Mesenchymal stem cell (in vitro differentiated cells and primary cell): ENCODE measurements around the gene COLGALT1.

ENCODE experiments used
- DNase-seq: peaks from one replicate; pipeline ENCODE4 v3.0.0-alpha.2; 2013
- H2AFZ ChIP-seq: one replicate; pipeline ENCODE4 v1.6.1; 2013; ENCODE audit warnings: low read depth, mild to moderate bottlenecking, control low read depth, inconsistent platforms, low read length, moderate library complexity
- H2AK5ac ChIP-seq: 2 replicates; pipeline ENCODE4 v1.6.1; 2013; ENCODE audit warnings: low read length, moderate library complexity, mild to moderate bottlenecking, inconsistent platforms; ENCODE audit not compliant: severe bottlenecking
- H2BK120ac ChIP-seq: one replicate; pipeline ENCODE4 v1.6.1; 2013; ENCODE audit warnings: low read depth, mild to moderate bottlenecking, inconsistent platforms, low read length, moderate library complexity
- H2BK12ac ChIP-seq, 2 experiments: one replicate each; pipeline ENCODE4 v1.6.1; 2013; ENCODE audit warnings: inconsistent platforms in 2 of 2, low read length in 2 of 2, mild to moderate bottlenecking in 2 of 2, moderate library complexity in 2 of 2, control low read depth in 1 of 2
- H2BK15ac ChIP-seq: one replicate; pipeline ENCODE4 v1.6.1; 2013; ENCODE audit warnings: mild to moderate bottlenecking, low read depth, inconsistent platforms; ENCODE audit not compliant: poor library complexity, severe bottlenecking
- H2BK5ac ChIP-seq: 2 replicates; pipeline ENCODE4 v1.6.1; 2013; ENCODE audit warnings: low read depth, mild to moderate bottlenecking, low read length, control low read depth, inconsistent platforms; ENCODE audit not compliant: poor library complexity, severe bottlenecking
- H3K14ac ChIP-seq, 2 experiments: one replicate each; pipeline ENCODE4 v1.6.1; 2013; ENCODE audit warnings: inconsistent platforms in 2 of 2, low read length in 2 of 2, control low read depth in 1 of 2, mild to moderate bottlenecking in 1 of 2, moderate library complexity in 1 of 2
- H3K18ac ChIP-seq, 2 experiments: one replicate each; pipeline ENCODE4 v1.6.1; 2013; ENCODE audit warnings: inconsistent platforms in 2 of 2, low read length in 2 of 2, control low read depth in 1 of 2, low read depth in 1 of 2, mild to moderate bottlenecking in 1 of 2
- H3K23ac ChIP-seq, 2 experiments: one replicate each; pipeline ENCODE4 v1.6.1; 2013; ENCODE audit warnings: inconsistent platforms in 2 of 2, low read length in 2 of 2, mild to moderate bottlenecking in 2 of 2, moderate library complexity in 2 of 2, control low read depth in 1 of 2
- H3K27ac ChIP-seq: 2 replicates; pipeline ENCODE4 v1.5.1; 2013; ENCODE audit warnings: mild to moderate bottlenecking, moderate library complexity, low read length, control low read depth, inconsistent platforms; ENCODE audit not compliant: poor library complexity, severe bottlenecking
- H3K27me3 ChIP-seq, 2 experiments: 2 replicates each; pipeline versions ENCODE4 v1.6.1 to v1.7.0; 2013; ENCODE audit warnings: low read length in 2 of 2, mild to moderate bottlenecking in 2 of 2, moderate library complexity in 2 of 2, control low read depth in 1 of 2, inconsistent platforms in 1 of 2; ENCODE audit not compliant: control insufficient read depth in 1 of 2, insufficient read depth in 1 of 2
- H3K36me3 ChIP-seq, 2 experiments: 2 replicates each; pipeline versions ENCODE4 v1.6.1 to v1.7.0; 2013; ENCODE audit warnings: low read length in 2 of 2, control low read depth in 1 of 2, inconsistent platforms in 1 of 2, low read depth in 1 of 2, mild to moderate bottlenecking in 1 of 2; ENCODE audit not compliant: insufficient read depth in 2 of 2, control insufficient read depth in 1 of 2
- H3K4ac ChIP-seq, 2 experiments: one replicate each; pipeline ENCODE4 v1.6.1; 2013; ENCODE audit warnings: inconsistent platforms in 2 of 2, low read length in 2 of 2, mild to moderate bottlenecking in 2 of 2, moderate library complexity in 2 of 2, control low read depth in 1 of 2, low read depth in 1 of 2
- H3K4me1 ChIP-seq: 2 replicates; pipeline ENCODE4 v1.6.1; 2013; ENCODE audit warnings: low read depth, low read length, control low read depth; ENCODE audit not compliant: control insufficient read depth, insufficient read depth
- H3K4me2 ChIP-seq: 2 replicates; pipeline ENCODE4 v1.6.1; 2013; ENCODE audit warnings: low read length, mild to moderate bottlenecking, inconsistent platforms; ENCODE audit not compliant: poor library complexity, severe bottlenecking
- H3K4me3 ChIP-seq, 2 experiments: 2 replicates each; pipeline versions ENCODE4 v1.5.1 to v1.7.0; 2013; ENCODE audit warnings: low read length in 2 of 2, mild to moderate bottlenecking in 2 of 2, control low read depth in 1 of 2, low read depth in 1 of 2; ENCODE audit not compliant: insufficient read depth in 1 of 2
- H3K79me1 ChIP-seq: replicated peaks from 2 replicates; pipeline ENCODE4 v1.6.1; 2013; ENCODE audit warnings: mild to moderate bottlenecking, control low read depth, low read length, inconsistent platforms; ENCODE audit not compliant: poor library complexity, severe bottlenecking
- H3K9ac ChIP-seq: 2 replicates; pipeline ENCODE4 v1.7.0; 2013; ENCODE audit warnings: mild to moderate bottlenecking, low read length, moderate library complexity
- H3K9me3 ChIP-seq: 2 replicates; pipeline ENCODE4 v1.7.0; 2013; ENCODE audit warnings: mild to moderate bottlenecking, low read length; ENCODE audit not compliant: control insufficient read depth
- H4K8ac ChIP-seq: one replicate; pipeline ENCODE4 v1.6.1; 2013; ENCODE audit warnings: inconsistent platforms, mild to moderate bottlenecking, low read length, moderate library complexity
- H4K91ac ChIP-seq: one replicate; pipeline ENCODE4 v1.6.1; 2013; ENCODE audit warnings: mild to moderate bottlenecking, low read length, inconsistent platforms
- WGBS: methylation state at CpG from one replicate; pipeline ENCODE4 v1.1.7; 2013; ENCODE audit warnings: mixed read lengths; 5-methylcytosine and 5-hydroxymethylcytosine counted together

COLGALT1 gene

GRCh38 chr19:17542793-17543582 lies 12.5 kb upstream of the COLGALT1 start:
- 85% methylated on average over 14 of the region's 14 CpGs for WGBS
- Histone ChIP-seq H3K27ac (no peak overlapping the region), H3K23ac (no peak overlapping the region), H3K4me1 (peaks cover 12% of the 10 kb centered on the region), H2BK15ac (no peak overlapping the region), H2AK5ac (no peak overlapping the region), H2AFZ (no peak overlapping the region), H2BK12ac (no peak overlapping the region), H4K91ac (no peak overlapping the region), H3K79me1 (no peaks in the 10 kb centered on the region), H3K36me3 (no peaks in the 10 kb centered on the region), H2BK5ac (no peak overlapping the region), H2BK120ac (no peak overlapping the region), H3K4me3 (no peak overlapping the region), H3K18ac (no peak overlapping the region), H3K14ac (peak overlapping the region in 1 of 2 experiments; percentile 4), H3K27me3 (peaks cover 8 to 18% of the 10 kb centered on the region in 2 experiments), H3K4me2 (no peak overlapping the region), H3K4ac (no peak overlapping the region), H4K8ac (no peak overlapping the region), H3K9ac (no peak overlapping the region), H3K9me3 (peaks cover 2% of the 10 kb centered on the region)
- no peak for DNase-seq

GRCh38 chr19:17543986-17544385 lies 11.5 kb upstream of the COLGALT1 start:
- Histone ChIP-seq H2AK5ac (no peak overlapping the region), H3K23ac (no peak overlapping the region), H4K91ac (no peak overlapping the region), H3K9ac (no peak overlapping the region), H2AFZ (no peak overlapping the region), H3K4ac (no peak overlapping the region), H3K14ac (no peak overlapping the region), H2BK5ac (no peak overlapping the region), H2BK12ac (no peak overlapping the region), H3K18ac (no peak overlapping the region), H3K27me3 (peaks cover under 1 to 11% of the 10 kb centered on the region in 2 experiments), H2BK120ac (no peak overlapping the region), H3K9me3 (peaks cover 2% of the 10 kb centered on the region), H3K27ac (no peak overlapping the region), H3K4me2 (no peak overlapping the region), H3K36me3 (no peaks in the 10 kb centered on the region), H3K4me1 (peaks cover 9% of the 10 kb centered on the region), H4K8ac (no peak overlapping the region), H3K79me1 (no peaks in the 10 kb centered on the region), H3K4me3 (no peak overlapping the region), H2BK15ac (no peak overlapping the region)
- 76% methylated on average over 4 of the region's 4 CpGs for WGBS
- no peak for DNase-seq

- no peak overlapping the region for H3K27ac ChIP-seq
- no peak overlapping the region for H3K4me2 ChIP-seq
- H3K9ac ChIP-seq: no peak overlapping the region
- no peak overlapping the region for H3K4ac ChIP-seq
- no peak overlapping the region for H3K14ac ChIP-seq
- H3K9me3 ChIP-seq: peaks cover 2% of the 10 kb centered on the region
- H3K27me3 ChIP-seq: peaks cover 0 to 11% of the 10 kb centered on the region in 2 experiments
- H4K8ac ChIP-seq: no peak overlapping the region
- H3K79me1 ChIP-seq: no peaks in the 10 kb centered on the region
- H3K4me3 ChIP-seq: peak overlapping the region in 1 of 2 experiments; percentile 6
- no peak overlapping the region for H3K23ac ChIP-seq
- peaks cover 5% of the 10 kb centered on the region for H3K4me1 ChIP-seq
- DNase-seq: no peak
- WGBS: 81% methylated on average over 4 of the region's 4 CpGs
- no peak overlapping the region for H2BK15ac ChIP-seq
- no peak overlapping the region for H2AK5ac ChIP-seq
- H2AFZ ChIP-seq: no peak overlapping the region
- H3K18ac ChIP-seq: no peak overlapping the region
- no peak overlapping the region for H2BK120ac ChIP-seq
- no peak overlapping the region for H2BK12ac ChIP-seq
- no peak overlapping the region for H4K91ac ChIP-seq
- H3K36me3 ChIP-seq: no peaks in the 10 kb centered on the region
- H2BK5ac ChIP-seq: no peak overlapping the region
These were observed 11.0 kb upstream of the COLGALT1 start for GRCh38 chr19:17544418-17544817.

GRCh38 chr19:17548145-17548544 lies 7.3 kb upstream of the COLGALT1 start:
- peak overlapping the region in 1 of 2 experiments; percentile 41 for H3K14ac ChIP-seq
- H3K9ac ChIP-seq: no peak overlapping the region
- no peak overlapping the region for H4K8ac ChIP-seq
- H4K91ac ChIP-seq: no peak overlapping the region
- no peak overlapping the region for H2BK15ac ChIP-seq
- H2AFZ ChIP-seq: peak overlapping the region; percentile 15
- H3K36me3 ChIP-seq: no peaks in the 10 kb centered on the region
- H3K4ac ChIP-seq: no peak overlapping the region
- no peak overlapping the region for H2BK12ac ChIP-seq
- H2BK120ac ChIP-seq: no peak overlapping the region
- no peak overlapping the region for H3K4me3 ChIP-seq
- no peak overlapping the region for H3K27ac ChIP-seq
- WGBS: 92% methylated on average over 6 of the region's 6 CpGs
- no peak overlapping the region for H3K4me2 ChIP-seq
- no peaks in the 10 kb centered on the region for H3K9me3 ChIP-seq
- no peaks in the 10 kb centered on the region for H3K27me3 ChIP-seq
- H2BK5ac ChIP-seq: no peak overlapping the region
- peak overlapping the region in 1 of 2 experiments; percentile 69 for H3K23ac ChIP-seq
- no peak for DNase-seq
- no peaks in the 10 kb centered on the region for H3K4me1 ChIP-seq
- no peak overlapping the region for H3K18ac ChIP-seq
- no peak overlapping the region for H2AK5ac ChIP-seq
- no peaks in the 10 kb centered on the region for H3K79me1 ChIP-seq
